NCI-H2171 treated with DMSO at 0.1 percent for 48 hours (cell line): ENCODE data around the gene TMEM238L.

ENCODE experiments used
- DNase-seq: peaks from one replicate; lab custom pipeline; 2025; lab: John Stamatoyannopoulos, UW

TMEM238L gene

DNA sequence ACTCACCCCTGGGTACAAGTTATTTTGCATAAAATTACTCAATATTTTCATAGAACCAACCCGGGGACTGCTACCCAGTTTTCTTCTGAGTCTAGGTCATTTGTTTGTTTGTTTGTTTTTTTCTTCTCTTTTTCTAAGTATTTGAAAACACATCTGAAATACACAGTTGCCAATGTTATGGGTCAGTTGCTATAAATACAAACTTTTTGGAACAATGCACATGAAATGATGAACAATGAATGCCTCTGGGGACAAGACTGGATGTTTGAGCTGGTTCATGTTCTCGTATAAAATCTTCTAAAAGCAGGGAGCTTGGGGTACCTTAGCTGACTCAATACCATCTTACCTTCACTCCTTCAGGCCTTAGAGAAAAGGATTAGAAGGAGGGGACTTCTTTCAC lies 30.5 kb downstream of the TMEM238L start:
- no peak for DNase-seq

DNA sequence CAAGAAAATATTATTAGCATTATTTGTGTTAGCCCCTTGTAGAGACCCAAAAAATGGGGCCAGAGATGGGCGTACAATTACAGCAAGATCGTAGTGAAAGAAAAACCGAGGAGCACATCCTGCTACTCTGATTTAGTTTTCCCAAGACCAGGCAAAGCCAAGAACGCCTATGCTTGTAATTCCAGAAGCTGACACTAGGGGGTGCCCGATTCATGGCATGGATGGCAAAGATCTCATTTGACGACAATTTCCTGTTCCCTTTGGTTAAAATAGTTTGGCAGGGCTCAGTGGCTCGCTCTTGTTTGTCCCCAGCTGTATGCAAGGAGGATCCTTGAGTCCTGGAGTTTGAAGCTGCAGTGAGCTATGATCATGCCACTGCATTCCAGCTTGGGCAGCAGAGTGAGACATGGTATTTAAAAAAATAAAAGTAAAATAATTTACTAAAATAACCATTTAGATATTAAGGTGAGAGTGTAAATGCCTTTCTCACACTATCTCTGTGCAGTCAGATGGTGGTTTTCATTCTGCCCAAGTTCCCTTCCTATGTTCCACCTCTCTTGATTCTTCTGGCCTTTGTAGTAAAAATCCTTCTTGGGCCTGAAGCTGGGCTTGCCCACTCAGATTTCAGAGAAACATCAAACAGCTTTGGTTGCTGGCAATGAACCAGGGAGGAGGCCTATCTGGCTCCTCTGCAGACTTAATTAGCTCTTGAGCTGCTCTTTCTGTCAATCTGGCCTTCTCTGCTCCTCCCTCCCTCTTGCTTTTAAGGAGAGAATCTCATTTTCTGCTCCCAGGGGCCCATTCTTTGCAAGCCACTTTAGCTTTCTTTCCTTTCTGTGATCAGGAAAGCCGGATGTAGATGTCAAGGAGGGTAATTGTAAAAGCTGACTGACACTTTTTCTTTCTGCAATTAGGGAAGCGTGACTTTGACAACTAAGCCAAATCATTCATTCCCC lies 31.2 kb downstream of the TMEM238L start:
- peak; percentile 28 for DNase-seq

DNA sequence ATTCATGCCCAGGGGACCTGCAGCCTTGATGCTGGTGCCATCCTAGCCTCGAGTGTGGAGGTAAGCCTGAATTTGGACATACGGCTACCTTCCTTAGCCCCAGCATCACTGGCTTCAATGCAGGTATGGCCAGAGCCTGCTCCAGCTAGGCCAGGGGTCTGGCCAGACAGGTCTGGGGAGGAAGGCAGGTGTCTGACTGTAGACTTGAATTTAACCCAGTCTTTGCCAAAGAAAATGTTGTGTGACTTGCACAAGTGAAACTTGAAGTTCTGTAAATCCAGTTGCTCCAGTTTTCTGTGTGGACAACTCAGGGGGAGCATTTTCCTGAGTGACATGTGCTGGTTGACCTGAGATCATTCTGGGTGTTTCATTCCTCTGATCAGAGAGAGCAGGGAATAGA lies 32.8 kb downstream of the TMEM238L start:
- DNase-seq, result no peak

DNA sequence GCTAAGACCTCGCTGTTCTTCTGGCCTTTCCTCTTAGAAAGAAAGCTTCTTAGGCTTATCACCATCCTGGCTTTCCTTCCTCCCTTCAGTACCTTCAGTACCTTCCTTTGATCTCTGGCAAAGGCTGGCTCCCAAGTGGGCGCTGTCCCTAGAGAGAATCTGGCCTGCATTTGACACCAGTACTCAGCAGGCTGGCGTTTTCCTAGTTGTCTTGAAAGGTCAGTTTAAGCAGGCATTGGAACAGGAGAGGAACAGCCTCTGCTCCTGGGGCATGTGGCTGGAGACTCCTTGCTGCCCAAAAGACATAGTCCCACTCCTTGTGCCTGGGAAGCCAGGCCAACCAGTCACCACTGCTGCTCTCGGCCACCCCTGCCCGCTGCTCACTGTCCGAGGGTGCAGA lies 34.1 kb downstream of the TMEM238L start:
- no peak for DNase-seq

DNA sequence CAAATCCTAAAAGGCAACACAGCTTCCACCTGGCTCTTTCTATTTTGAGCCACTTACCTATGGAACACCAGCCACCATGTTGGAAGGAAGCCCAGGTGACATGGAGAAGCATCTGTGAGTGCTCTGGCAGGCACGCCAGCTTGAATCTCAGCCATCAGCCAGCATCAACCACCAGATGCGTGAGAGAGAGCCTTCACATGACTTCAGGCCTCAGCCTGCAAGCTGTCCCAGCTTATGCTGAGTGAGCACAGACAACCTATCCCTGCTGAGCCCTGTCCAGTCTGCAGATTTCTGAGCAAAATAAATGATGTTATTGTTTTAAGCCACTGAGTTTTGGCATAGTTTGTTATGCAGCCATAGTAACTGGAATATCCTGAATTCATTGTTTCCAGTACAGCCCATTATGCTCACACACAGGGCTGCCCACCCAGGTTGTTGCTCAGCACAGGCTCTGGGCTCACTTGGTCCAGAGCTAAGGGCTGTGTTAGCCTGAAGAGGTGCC lies 35.1 kb downstream of the TMEM238L start:
- peak; percentile 60 for DNase-seq

DNA sequence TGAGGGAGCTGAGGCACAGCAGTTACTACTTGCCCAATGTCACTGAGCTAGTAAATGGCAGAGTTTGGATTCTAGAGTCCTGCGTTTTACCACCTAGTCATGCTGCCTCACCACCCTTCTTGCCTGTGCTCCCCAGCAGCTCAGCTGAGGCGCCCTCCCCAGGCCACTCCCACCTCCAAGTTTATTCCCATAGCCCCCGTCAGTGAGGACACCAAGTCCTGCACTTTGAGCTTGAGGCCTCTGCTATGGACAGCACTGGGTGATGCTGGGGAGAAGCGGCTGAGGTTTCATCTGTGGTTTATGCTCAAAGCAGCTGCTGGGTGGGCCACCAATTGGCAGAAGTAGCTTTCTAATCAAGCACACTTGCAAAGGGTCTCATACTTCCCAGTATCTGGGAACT lies 36.7 kb downstream of the TMEM238L start:
- DNase-seq, result no peak

DNA sequence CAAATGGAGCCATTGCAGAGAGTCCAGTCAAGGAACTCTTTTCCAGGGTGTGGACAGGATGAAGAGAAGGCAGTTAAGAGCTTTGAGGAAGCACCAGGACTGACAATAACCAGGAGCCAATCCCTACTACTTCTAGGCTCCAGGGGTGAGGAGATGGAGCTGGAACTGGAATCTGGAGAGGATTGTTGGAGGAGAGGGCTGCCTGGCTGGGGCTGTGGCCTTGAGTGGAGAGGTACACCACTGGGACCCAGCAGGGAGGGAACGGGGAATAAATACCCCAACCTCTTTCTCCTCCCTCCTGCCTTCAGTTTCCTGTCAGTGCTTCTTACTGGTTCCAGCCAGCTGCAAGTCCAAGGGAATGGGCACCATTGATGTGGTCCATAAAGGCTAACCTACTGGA lies 41.9 kb downstream of the TMEM238L start:
- no peak for DNase-seq

DNA sequence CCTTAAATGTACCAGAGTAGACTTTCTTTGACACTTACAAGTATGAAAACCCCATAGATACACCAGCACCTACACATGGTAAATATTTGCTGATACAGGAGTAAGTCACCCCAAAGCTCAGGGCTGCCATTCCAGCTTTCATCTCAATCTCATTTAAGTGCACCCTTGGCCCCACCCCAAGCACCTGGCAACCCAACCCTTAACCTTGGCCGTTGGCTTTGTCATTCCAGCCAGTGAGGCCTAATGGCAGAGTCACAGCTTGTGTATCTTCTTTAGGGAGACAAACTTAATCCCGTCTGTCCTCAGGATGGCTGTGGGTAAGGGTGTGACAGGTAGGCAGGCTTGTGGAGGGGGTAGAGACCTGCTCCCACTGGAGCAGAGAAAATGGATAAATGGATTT lies 42.6 kb downstream of the TMEM238L start:
- no peak for DNase-seq

DNA sequence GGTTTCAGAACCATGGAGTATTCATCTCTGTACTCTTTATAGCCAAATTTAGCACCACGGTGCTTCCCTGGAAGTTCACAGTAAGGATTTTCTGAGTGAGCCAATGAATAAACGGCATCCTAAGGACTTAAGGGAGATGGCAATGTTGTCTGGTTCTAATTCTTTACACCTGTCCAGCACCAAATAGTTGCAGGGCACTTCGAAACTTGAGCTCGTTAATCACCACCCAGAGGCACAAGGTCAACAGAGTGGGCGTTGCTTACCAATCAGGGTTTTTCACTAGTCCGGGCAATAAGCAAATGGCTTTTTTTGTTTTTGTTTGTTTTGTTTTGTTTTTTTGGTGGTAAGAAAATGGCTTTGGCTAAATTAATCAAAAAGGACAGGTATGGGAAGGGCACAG lies 45.8 kb downstream of the TMEM238L start:
- DNase-seq, result no peak

DNA sequence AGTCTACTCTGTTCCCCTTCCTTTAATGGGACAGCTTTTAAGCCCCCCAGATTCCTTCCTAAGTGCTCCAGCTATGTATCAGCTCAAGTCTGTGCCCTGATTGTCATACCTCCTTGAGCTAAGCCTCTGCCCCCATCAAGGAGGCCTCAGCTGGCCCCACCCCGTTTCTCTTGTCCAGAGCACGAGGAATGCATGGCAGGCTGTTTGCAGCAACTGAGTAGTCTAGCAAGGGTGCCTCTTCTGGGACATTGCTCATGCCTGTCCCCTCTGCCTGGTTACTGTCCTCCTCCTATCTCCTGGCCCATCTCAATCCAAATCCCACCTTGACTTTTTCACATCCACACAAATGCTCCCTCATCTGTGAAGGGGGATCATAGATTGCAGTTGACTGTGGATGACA lies 46.3 kb downstream of the TMEM238L start:
- DNase-seq, result no peak

DNA sequence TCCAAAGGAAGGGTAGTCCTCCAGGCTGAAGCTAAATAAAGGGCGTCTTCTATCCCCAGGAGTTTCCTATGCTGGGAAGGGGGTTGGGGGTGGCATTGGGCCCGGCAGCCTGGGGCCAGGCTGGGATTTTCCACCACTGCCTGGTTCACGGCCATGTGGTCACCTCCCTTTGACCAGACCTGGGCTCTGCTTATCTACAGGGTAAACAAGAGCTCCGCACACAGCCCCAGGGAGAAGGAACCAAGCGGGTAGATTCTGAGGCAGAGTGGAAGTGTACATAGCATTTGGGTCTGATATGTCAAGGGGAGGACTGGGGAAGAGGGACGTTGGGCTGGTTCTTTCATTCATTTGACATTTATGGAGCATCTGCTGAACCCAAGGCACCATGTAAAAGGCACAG lies 46.8 kb downstream of the TMEM238L start:
- no peak for DNase-seq

DNA sequence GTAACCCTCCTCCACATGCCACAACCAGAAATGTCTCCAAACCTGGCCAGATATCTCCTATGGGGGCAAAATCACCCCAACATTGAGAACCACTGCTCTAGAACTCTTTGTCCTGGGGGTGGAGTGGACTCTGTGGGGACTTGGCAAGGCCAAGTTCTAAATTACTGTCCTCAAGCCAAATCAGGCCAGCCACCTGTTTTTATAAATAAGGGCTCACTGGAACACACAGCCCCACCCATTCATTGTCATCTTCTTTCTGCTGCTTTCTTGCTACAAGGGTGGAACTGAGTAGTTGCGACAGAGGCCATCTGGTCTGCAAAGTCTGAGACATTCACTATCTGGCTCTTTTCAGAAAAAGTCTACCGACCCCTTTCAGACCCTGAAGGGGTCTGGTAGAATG lies 47.3 kb downstream of the TMEM238L start:
- DNase-seq, result no peak

DNA sequence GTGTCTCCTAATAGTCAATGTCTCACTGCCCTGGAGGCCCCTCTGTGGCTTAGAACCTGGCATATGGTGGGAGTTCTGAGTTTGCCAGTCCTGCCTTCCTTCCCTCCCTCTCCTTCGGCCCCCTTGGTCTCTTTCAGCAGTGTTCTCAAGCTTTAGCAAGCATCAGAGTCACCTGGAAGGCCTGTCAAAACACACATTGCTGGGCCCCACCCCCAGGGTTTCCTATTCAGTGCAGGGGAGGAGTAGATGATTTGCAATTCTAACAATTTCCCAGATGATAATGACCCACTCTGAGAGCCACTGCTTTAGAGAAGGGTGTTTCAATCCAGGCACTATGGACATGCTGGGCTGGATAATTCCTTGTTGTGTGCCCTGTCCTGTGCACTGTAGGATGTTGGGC lies 47.7 kb downstream of the TMEM238L start:
- no peak for DNase-seq

DNA sequence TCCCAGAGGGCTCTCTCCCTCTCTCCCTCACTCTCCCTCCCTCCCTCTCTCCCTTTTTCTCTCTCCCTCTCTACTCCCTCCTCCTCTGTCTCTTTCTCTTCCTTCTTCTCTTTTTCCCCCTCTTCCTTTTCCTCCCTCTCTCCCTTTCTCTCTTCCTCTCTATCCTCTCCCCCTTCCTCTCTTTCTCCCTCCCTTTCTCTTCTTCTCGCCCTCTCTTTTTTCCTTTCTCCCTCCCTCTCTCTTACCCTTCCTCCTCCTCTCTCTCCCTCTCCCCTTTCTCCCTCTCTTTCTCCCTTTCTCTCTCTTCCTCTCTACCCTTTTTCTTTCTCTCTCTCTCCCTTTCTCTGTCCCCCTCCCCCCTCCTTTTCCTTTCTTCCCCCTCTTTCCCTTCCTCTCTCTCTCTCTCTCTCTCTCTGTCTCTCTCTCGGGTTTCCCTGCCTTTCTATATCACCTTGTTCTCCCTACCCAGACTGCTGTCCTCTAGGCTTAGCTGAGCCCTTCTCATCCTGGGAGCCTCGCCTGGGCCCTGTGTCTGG lies 48.2 kb downstream of the TMEM238L start:
- DNase-seq, result no peak

DNA sequence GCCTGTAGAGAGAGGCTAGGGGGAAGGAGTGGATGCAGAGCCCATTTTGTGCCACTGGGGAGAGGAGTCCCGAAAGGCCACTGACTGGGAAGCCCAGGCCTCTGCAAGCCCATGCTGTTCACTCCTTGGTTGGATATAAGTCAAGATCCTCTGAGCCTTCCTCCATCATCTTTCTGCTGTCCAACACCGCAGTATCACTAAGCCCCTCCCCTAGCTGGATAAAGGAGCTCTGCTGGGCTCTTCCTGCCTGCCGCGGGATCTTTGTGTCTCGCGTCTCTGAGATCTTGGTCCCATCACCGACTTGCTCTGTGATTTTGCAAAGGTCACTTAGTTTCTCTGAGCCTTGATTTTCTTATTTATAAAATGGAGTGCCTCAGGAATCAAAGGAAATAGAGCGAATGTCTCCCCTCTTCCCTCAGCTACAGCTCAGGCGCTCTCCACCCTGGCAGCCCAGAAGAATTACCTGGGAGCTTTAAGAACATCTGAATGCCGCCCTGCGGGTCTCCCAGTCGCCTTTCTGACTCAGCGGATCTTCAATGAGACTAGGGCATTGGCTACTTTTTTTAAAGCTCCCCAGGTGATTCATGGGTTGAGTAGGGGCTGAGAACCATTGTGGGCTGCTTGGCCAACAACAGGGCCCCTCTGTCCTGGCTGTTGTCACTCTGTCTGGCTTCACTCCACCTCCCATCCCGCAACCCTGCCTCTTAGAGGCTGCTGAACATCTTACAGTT lies 48.9 kb downstream of the TMEM238L start:
- DNase-seq, result no peak

DNA sequence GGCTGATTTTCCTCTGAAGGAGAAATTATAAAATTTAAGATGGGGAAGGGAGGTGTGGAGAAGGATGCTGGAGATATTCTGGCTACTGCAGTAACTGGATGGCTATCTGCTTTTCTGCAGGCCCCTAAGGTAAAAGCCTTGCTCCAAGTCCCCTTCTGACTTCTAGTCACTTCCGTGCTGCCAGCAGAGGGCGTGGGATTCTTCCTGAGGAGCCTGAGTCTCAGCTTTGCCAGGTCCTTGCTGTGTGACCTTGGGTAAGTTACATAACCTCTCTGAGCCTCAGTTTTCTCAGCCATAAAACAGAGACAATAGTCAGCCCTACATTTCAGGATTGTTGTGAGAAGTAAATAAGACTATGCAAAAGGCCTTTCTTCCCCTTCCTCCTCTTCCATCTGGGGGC lies 49.8 kb downstream of the TMEM238L start:
- DNase-seq, result peak; percentile 4

DNA sequence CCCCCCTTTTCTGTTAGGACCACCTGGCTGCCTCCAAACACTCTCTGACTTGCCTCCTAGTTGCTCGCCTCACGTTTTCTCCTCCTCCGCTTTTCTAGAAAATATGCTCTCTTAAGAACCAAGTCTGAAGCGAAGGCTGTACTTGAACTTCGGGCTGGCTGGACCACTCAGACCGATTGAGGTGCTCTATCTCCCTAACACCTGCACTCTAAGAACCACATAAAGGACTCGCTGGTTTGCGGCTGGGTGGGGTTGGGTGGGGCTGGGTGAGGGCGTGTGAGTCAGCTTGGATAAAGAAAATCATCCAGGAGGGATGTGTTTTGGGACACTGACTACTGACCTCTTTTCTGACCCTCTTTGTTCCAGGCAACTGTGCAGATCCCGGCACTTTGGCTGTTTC lies 51.2 kb downstream of the TMEM238L start:
- no peak for DNase-seq

DNA sequence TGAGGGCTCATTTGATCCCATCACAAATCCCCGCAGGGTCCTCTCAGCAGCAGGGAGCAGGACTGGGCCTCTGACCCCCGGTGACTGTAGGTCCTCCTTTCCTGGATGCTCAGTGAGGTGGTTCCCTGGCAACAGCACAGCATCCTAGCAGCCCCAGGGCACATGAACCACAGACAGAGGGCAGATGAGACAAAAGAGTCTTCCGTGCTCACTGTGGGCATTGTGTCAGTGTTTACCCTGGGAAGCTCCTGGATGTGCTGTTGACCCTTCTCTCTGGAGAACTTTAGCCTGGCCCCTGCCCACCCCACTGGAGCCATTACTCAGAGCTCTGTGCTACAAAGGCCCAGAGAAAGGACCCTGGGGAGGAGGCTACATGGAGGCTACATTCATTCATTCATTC lies 52.3 kb downstream of the TMEM238L start:
- DNase-seq, result no peak

DNA sequence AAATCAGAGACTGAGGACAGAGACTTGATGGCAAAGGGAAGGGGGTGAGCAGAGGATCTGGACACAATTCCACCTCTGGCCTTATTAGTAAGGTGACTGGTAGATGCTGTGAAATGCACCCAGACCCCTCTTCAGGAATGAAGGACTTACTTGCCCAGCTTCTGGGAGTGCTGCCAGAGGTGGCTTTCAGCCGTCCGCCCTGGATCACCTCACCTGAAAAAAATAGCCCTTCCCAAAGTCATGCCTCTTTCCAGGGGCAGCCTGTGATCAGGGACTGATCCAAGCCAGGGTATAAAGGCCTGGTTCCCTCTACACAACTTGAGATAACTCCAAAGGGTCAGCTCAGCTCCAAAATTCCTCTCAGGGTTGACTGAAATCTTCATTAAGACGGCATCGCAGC lies 53.7 kb downstream of the TMEM238L start:
- no peak for DNase-seq

DNA sequence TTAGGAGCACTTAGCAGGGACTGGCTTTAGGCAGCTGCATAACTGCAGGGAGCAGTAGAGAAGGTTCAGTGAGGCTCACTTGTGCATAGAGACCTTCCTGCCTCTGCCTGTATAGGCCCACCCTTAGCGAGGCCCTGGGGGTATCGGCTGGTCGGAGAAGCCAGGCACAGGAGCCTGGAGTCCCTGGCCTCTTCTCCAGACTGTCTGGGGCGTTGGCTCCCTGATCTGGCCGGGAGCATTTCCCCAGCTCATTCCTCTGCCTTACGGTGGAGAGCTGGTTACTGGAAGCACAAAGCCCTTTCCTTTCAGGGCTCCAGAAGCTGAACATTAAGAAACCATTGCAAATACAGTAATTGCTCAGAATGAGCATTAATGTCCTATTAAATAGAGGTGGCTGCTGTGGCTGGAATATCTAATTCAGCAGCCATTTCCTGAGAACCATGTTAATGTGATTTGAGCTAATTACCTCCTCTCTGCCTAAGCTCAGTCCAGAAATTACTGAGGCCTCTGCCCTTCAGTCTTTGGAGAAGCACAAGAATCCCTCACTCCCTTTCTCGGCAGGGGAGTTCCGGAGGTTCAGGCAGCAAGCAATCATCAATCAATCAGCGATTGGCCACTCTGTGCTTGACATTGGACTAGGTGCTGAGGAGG lies 55.2 kb downstream of the TMEM238L start:
- no peak for DNase-seq

DNA sequence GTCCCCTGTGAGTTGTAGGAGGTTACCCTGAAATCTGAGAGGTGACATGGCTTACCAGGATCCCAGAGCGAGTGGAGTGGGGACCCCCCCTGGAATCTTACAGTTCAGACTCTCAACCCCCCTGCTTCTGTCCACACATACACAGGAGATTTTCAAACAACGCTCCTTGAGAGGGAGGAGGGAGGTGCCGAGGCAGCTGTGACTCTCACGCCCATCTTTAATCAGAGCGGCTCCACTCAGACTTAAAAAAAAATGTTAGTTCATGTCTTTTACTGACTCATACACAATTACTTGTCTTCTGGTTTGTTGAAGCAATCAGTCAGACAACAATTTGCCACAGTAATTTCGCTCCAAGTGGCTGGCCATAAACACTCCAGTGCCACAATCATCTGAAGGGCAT lies 58.7 kb downstream of the TMEM238L start:
- DNase-seq, result no peak
